ENCODE results near the gene THAP12.

GRCh38 chr11:76368490-76368889, 12.4 kb downstream of the THAP12 start:
- no peak for TF ChIP-seq POLR2A (IDR thresholded peaks at IDR 0.05; ENCODE audit: low read depth, low read length)
- TF ChIP-seq POLR2AphosphoS5 (IDR thresholded peaks at IDR 0.05; ENCODE audit: low read depth, low read length): no peak

Data from GM12891 (cell line).